ENCODE results near the gene SLC4A2.

The SLC4A2 gene

GRCh38 chr7:151110236-151110940 lies 51.0 kb downstream of the SLC4A2 start:
- no peaks in the 10 kb centered on the region for H3K4me1 ChIP-seq (ENCODE audit: control insufficient read depth, insufficient read depth, low read length)
- POLR2A ChIA-PET = interaction anchor here (0.7 to 1.8 kb wide), 8 partner anchors 22 to 98 kb away, joined by 3 to 5 read pairs (median 3); partner anchors contain the start of genes ABCB8 and AGAP3
- 0 out of 2 replicates have a peak overlapping the region, but pooled peaks have one; percentile 17 for H3K27ac ChIP-seq (ENCODE audit: extremely low read depth, low read depth, low read length)
- H3K9me3 ChIP-seq (ENCODE audit: control insufficient read depth, insufficient read depth, low read depth, low read length) = no peaks in the 10 kb centered on the region
- H3K4me3 ChIP-seq (ENCODE audit: low read depth, low read length) = no peak overlapping the region
- CTCF ChIA-PET = interaction anchor here (0.7 to 5.5 kb wide), 35 partner anchors 9 to 333 kb away, joined by 3 to 43 read pairs (median 5); partner anchors contain the start of gene FASTK
- H3K36me3 ChIP-seq (ENCODE audit: control insufficient read depth in 2 of 2, insufficient read depth in 1 of 2, low read length in 2 of 2) = peaks cover 0 to 5% of the 10 kb centered on the region in 2 experiments; a peak in 2 of 3 replicates
- no peak for TF ChIP-seq OSR2 (tag by site-specific recombination; IDR thresholded peaks at IDR 0.05)
- TF ChIP-seq ZNF600 (tag by site-specific recombination; IDR thresholded peaks at IDR 0.05) = peak; percentile 98
- no peak for TF ChIP-seq ATF2 (tag by site-specific recombination; IDR thresholded peaks at IDR 0.05; ENCODE audit: low read depth)
- TF ChIP-seq ZSCAN30 (tag by site-specific recombination; IDR thresholded peaks at IDR 0.05) = no peak
- TF ChIP-seq TRIM28 (IDR thresholded peaks at IDR 0.05; ENCODE audit: borderline replicate concordance, low read length) = no peak
- TF ChIP-seq GFI1B (tag by site-specific recombination; IDR thresholded peaks at IDR 0.05) = no peak
- no peak for TF ChIP-seq ZNF548 (tag by site-specific recombination; IDR thresholded peaks at IDR 0.05)
- TF ChIP-seq CTCF (tag by site-specific recombination; IDR thresholded peaks at IDR 0.05) = no peak
- TF ChIP-seq ZNF529 (tag by site-specific recombination; IDR thresholded peaks at IDR 0.05; ENCODE audit: insufficient replicate concordance) = no peak
- TF ChIP-seq ZNF785 (tag by site-specific recombination; IDR thresholded peaks at IDR 0.05) = no peak
- TF ChIP-seq PRDM10 (tag by site-specific recombination; IDR thresholded peaks at IDR 0.05) = peak; percentile 40; the same call in 1 of the 2 replicates

GRCh38 chr7:151110941-151111645 lies 51.7 kb downstream of the SLC4A2 start:
- Histone ChIP-seq H3K4me3 (ENCODE audit: low read depth, low read length) (no peak overlapping the region), H3K4me1 (ENCODE audit: control insufficient read depth, insufficient read depth, low read length) (no peaks in the 10 kb centered on the region), H3K9me3 (ENCODE audit: control insufficient read depth, insufficient read depth, low read depth, low read length) (no peaks in the 10 kb centered on the region), H3K27ac (ENCODE audit: extremely low read depth, low read depth, low read length) (no peak overlapping the region), H3K36me3 (ENCODE audit: control insufficient read depth in 2 of 2, insufficient read depth in 1 of 2, low read length in 2 of 2) (peaks cover 0 to 10% of the 10 kb centered on the region in 2 experiments; a peak in 1 of 3 replicates)
- POLR2A ChIA-PET = interaction anchor here (0.7 to 2.2 kb wide), 7 partner anchors 23 to 98 kb away, joined by 3 to 12 read pairs (median 4); partner anchors contain the start of genes ABCB8 and FASTK
- CTCF ChIA-PET = interaction anchor here (0.6 to 5.5 kb wide), 45 partner anchors 9 to 334 kb away, joined by 3 to 43 read pairs (median 5); partner anchors contain the start of genes ABCB8, FASTK and TMUB1
- TF ChIP-seq HIC1 (tag by site-specific recombination; IDR thresholded peaks at IDR 0.05) (peak; percentile 63), ZNF660 (tag by site-specific recombination; IDR thresholded peaks at IDR 0.05) (0 out of 2 replicates have a peak, but pooled peaks have one; percentile 19), ZSCAN18 (tag by site-specific recombination; IDR thresholded peaks at IDR 0.05) (no peak), ZNF707 (tag by site-specific recombination; IDR thresholded peaks at IDR 0.05) (no peak), ZBTB48 (tag by site-specific recombination; IDR thresholded peaks at IDR 0.05) (0 out of 2 replicates have a peak, but pooled peaks have one; percentile 46), GLIS1 (tag by site-specific recombination; IDR thresholded peaks at IDR 0.05) (peak; percentile 66), ZNF292 (tag by site-specific recombination; IDR thresholded peaks at IDR 0.05; ENCODE audit: borderline replicate concordance, low read depth) (no peak), SALL2 (tag by site-specific recombination; IDR thresholded peaks at IDR 0.05; ENCODE audit: borderline replicate concordance) (no peak), ZNF544 (tag by site-specific recombination; IDR thresholded peaks at IDR 0.05) (no peak), ZEB2 (tag by site-specific recombination; IDR thresholded peaks at IDR 0.05) (no peak), ZSCAN30 (tag by site-specific recombination; IDR thresholded peaks at IDR 0.05) (peak; percentile 93)
